ENCODE data around the gene FERMT2. TPM values are rescaled to one million over a fixed set of nuclear protein-coding genes. Genes with fewer than 3 reads are reported as not detected.
A peak's percentile ranks its signal among the peaks of the same experiment; 100 is the strongest.

The FERMT2 gene
- total RNA-seq, 1 donor from 2014 or later: 98.6 TPM

DNA sequence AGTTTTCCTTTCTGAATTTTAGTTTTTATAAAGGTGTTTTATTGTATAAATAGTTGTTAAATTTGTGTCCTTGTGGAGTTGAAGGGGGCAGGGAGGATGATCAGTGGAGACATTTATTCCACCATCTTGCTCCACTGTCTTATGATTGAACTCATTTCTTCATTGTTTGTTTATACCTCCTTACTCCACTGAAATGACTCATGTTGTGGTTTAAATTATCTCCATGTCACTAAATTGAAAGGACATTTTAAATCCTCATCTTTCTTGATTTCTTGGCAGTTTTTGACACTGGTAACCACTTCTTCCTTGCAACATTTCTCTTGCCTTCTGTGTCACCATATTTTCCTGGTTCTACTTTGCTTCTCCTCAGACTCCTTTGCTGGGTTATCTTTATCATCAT is 23.6 kb upstream of the FERMT2 start:
- H3K9me3 ChIP-seq (ENCODE audit: control insufficient read depth in 3 of 3, low read length in 3 of 3): no peaks in the 10 kb centered on the region
- no peak overlapping the region for H3K9ac ChIP-seq (ENCODE audit: low read depth in 1 of 3, low read length in 3 of 3)
- no peaks in the 10 kb centered on the region for H3K36me3 ChIP-seq (ENCODE audit: control insufficient read depth in 3 of 3, insufficient read depth in 3 of 3, low read length in 3 of 3)
- no peaks in the 10 kb centered on the region for H3K4me1 ChIP-seq (ENCODE audit: control insufficient read depth in 3 of 3, insufficient read depth in 3 of 3, low read length in 3 of 3)
- no peak overlapping the region for H3K27ac ChIP-seq (ENCODE audit: low read depth, low read length)
- H3K4me3 ChIP-seq (ENCODE audit: low read length in 3 of 3): no peak overlapping the region
- H3K27me3 ChIP-seq (ENCODE audit: control insufficient read depth in 3 of 3, insufficient read depth in 3 of 3, low read length in 3 of 3): no peaks in the 10 kb centered on the region

DNA sequence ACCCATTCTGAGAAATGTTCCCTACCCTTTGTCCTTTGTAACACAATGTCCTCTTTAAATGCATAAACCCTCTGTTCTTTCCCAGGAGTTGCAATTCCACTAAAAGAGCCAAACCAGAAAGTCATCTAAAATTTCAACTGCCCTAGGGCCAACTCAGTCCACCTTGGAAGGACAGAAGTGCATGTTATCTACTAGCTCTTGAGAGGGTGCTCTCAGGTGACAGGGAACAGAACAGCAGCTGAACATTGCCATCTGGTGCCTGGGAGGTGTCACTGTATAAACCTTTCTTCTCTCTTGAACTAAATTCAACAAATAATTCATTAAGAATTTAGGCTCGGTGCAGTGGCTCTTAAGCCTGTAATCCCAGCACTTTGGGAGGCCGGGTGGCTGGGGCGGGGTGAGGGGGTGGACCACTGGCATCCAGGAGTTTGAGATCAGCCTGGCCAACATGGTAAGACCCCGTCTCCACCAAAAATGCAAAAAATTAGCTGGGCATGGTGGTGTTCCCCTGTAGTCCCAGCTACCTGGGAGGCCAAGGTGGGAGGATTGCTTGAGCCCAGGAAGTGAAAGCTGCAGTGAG is 10.3 kb upstream of the FERMT2 start:
- no peaks in the 10 kb centered on the region for H3K27me3 ChIP-seq (ENCODE audit: control insufficient read depth in 3 of 3, insufficient read depth in 3 of 3, low read length in 3 of 3)
- no peak overlapping the region for H3K4me3 ChIP-seq (ENCODE audit: low read length in 3 of 3)
- no peaks in the 10 kb centered on the region for H3K9me3 ChIP-seq (ENCODE audit: control insufficient read depth in 3 of 3, low read length in 3 of 3)
- H3K4me1 ChIP-seq (ENCODE audit: control insufficient read depth in 3 of 3, insufficient read depth in 3 of 3, low read length in 3 of 3): peaks cover 3 to 6% (median 5%) of the 10 kb centered on the region in 3 donors
- no peak overlapping the region for H3K9ac ChIP-seq (ENCODE audit: low read depth in 1 of 3, low read length in 3 of 3)
- H3K36me3 ChIP-seq (ENCODE audit: control insufficient read depth in 3 of 3, insufficient read depth in 3 of 3, low read length in 3 of 3): no peaks in the 10 kb centered on the region
- no peak overlapping the region for H3K27ac ChIP-seq (ENCODE audit: low read depth, low read length)

DNA sequence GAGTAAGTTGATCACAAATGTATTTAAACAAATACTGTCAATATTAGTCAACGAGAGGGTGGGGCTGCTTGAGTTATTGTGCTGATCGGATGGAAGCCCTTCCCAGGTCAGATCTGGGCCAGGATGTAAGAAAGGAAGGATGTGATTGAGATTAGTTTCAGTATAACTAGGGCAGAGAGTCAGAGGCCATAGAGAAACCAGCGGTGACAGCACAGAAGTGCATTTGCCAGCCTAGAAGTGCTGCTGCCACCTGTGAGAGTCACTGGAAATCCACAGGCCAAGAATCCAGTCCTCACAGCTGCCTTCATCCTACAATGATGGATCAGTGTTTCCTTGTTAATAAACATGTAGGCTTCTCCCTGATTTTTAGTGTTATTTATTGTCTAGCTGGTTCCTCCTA is 9.8 kb upstream of the FERMT2 start:
- H3K4me3 ChIP-seq (ENCODE audit: low read length in 3 of 3): no peak overlapping the region

DNA sequence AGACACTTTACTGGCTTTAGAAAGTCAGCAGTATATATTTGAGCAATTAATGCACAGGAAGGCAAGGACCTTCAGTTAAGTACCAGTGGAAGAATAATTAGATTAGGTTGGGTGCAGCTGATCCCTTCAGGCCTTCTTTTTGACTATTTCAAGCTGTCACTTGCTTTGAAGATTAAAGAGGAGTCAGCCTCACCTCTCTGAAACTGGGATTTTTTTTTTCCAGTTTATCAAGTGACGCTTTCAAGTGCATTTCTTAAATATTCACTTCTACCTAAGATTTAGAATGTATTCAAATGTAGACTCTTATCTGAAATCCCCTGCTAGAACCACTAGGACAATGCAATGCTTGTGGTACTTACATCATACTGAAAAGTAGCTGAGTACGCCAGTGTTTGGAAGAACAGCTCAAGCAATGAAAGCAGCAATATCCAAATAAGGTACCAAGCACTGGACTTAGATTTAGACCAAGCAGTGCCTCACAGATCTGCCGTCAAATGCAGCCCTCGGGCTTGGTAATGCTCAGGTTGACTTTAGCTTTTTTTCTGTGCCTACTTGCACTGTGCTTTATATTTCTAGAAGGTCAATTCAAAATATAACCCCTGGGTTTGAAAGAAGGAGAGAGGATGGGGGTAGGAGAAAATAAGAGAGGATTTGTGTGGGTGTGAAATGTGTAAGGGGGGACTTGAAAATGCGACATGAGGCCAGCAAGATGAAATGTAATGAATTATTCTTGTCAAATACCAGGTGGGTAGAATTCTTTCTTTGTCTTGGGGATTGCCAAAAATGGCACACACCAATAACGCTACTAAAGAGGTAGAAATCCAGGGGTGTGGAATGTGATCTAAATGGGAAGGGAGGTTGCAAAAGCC is 3.7 kb upstream of the FERMT2 start:
- no peak overlapping the region for H3K4me3 ChIP-seq (ENCODE audit: low read length in 3 of 3)
- no peaks in the 10 kb centered on the region for H3K9me3 ChIP-seq (ENCODE audit: control insufficient read depth in 3 of 3, low read length in 3 of 3)
- peaks cover 3 to 11% (median 6%) of the 10 kb centered on the region in 3 donors for H3K4me1 ChIP-seq (ENCODE audit: control insufficient read depth in 3 of 3, insufficient read depth in 3 of 3, low read length in 3 of 3)
- H3K27ac ChIP-seq (ENCODE audit: low read depth, low read length): no peak overlapping the region
- H3K27me3 ChIP-seq (ENCODE audit: control insufficient read depth in 3 of 3, insufficient read depth in 3 of 3, low read length in 3 of 3): no peaks in the 10 kb centered on the region
- no peak overlapping the region for H3K9ac ChIP-seq (ENCODE audit: low read depth in 1 of 3, low read length in 3 of 3)
- no peaks in the 10 kb centered on the region for H3K36me3 ChIP-seq (ENCODE audit: control insufficient read depth in 3 of 3, insufficient read depth in 3 of 3, low read length in 3 of 3)

More for the DNA sequence above, 9.8 kb upstream of the FERMT2 start:
- Histone ChIP-seq H3K27me3 (ENCODE audit: control insufficient read depth in 3 of 3, insufficient read depth in 3 of 3, low read length in 3 of 3) (no peaks in the 10 kb centered on the region), H3K9me3 (ENCODE audit: control insufficient read depth in 3 of 3, low read length in 3 of 3) (no peaks in the 10 kb centered on the region), H3K27ac (ENCODE audit: low read depth, low read length) (peak overlapping the region; percentile 8), H3K4me1 (ENCODE audit: control insufficient read depth in 3 of 3, insufficient read depth in 3 of 3, low read length in 3 of 3) (peaks cover 3 to 6% (median 5%) of the 10 kb centered on the region in 3 donors), H3K9ac (ENCODE audit: low read depth in 1 of 3, low read length in 3 of 3) (no peak overlapping the region), H3K36me3 (ENCODE audit: control insufficient read depth in 3 of 3, insufficient read depth in 3 of 3, low read length in 3 of 3) (no peaks in the 10 kb centered on the region)

DNA sequence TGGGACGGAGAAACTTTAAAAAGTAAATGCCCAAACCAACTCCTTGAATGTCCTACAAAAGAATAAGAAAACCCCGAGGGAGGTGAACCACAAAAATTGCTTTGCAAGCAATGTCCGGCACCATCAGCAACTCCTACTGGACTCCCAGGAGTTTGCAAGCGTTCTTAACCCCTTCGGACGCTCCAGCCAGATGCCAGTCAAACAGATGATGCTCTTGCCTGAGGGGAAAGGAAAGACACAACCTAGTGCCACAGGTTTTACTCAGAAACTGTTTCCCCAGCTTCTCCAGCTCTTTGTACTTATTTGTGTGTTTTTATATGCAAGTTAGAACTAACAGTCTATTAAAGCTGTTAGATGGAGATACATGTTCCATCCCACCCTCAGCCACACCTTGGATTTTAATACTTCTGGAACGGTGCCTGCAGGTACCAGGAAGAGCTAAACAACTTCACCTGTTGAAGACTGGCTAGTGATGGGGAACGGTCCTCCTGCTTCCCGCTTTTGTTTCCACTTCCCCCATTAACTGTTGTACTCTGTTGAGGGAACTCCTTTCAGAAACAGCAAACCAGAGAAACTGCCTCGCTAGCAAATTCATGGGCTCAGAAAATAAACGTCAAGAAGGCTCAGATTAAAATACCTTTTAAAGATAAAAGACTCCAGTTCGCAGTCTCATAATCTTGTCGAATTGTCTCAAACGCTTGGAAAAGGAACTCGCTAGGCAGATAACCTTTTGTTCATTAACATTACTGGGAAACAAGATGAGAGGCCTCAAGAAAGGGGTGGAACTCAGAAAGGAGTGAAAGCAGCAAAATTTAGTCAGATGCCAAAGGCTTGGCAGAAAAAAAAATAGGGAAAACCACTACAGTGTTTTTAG is 1.1 kb upstream of the FERMT2 start:
- peak overlapping the region; percentile 79 to 96 (median 95) for H3K9ac ChIP-seq (ENCODE audit: low read depth in 1 of 3, low read length in 3 of 3)
- no peaks in the 10 kb centered on the region for H3K27me3 ChIP-seq (ENCODE audit: control insufficient read depth in 3 of 3, insufficient read depth in 3 of 3, low read length in 3 of 3)
- H3K4me3 ChIP-seq (ENCODE audit: low read length in 3 of 3): peak overlapping the region; percentile 75 to 82 (median 78)
- H3K36me3 ChIP-seq (ENCODE audit: control insufficient read depth in 3 of 3, insufficient read depth in 3 of 3, low read length in 3 of 3): no peaks in the 10 kb centered on the region
- H3K9me3 ChIP-seq (ENCODE audit: control insufficient read depth in 3 of 3, low read length in 3 of 3): no peaks in the 10 kb centered on the region
- peaks cover 12 to 27% (median 17%) of the 10 kb centered on the region in 3 donors for H3K4me1 ChIP-seq (ENCODE audit: control insufficient read depth in 3 of 3, insufficient read depth in 3 of 3, low read length in 3 of 3)
- peak overlapping the region; percentile 98 for H3K27ac ChIP-seq (ENCODE audit: low read depth, low read length)

DNA sequence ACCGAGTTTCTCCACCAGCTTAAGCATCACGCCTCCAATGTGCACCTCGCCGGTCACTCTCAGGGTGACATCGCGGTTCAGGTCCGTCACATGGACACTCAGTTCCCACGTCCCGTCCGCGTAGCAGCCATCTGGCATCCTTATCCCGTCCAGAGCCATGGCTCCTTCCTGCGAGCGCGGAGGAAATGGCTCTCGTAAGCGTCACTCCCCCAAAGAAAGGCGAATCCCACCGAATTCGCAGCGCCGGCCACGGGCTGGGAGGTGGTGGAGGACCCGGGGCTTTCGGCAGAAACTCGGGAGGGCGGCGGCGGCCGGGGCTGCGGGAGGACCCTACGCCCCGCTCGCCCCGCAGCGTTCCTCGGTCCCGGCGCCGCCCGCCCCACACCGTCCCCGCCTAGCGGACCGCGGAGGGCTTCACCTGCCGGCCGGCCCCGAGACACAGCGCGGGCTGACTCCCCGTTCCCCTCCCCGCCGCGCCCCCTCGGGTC is 396 bp downstream of the FERMT2 start:
- H3K36me3 ChIP-seq (ENCODE audit: control insufficient read depth in 3 of 3, insufficient read depth in 3 of 3, low read length in 3 of 3): no peaks in the 10 kb centered on the region
- peaks cover 12 to 27% (median 17%) of the 10 kb centered on the region in 3 donors for H3K4me1 ChIP-seq (ENCODE audit: control insufficient read depth in 3 of 3, insufficient read depth in 3 of 3, low read length in 3 of 3)
- H3K9ac ChIP-seq (ENCODE audit: low read depth in 1 of 3, low read length in 3 of 3): peak overlapping the region; percentile 90 to 93 (median 93)
- peak overlapping the region; percentile 95 to 96 (median 96) for H3K4me3 ChIP-seq (ENCODE audit: low read length in 3 of 3)
- no peaks in the 10 kb centered on the region for H3K9me3 ChIP-seq (ENCODE audit: control insufficient read depth in 3 of 3, low read length in 3 of 3)
- peak overlapping the region; percentile 98 for H3K27ac ChIP-seq (ENCODE audit: low read depth, low read length)
- no peaks in the 10 kb centered on the region for H3K27me3 ChIP-seq (ENCODE audit: control insufficient read depth in 3 of 3, insufficient read depth in 3 of 3, low read length in 3 of 3)

DNA sequence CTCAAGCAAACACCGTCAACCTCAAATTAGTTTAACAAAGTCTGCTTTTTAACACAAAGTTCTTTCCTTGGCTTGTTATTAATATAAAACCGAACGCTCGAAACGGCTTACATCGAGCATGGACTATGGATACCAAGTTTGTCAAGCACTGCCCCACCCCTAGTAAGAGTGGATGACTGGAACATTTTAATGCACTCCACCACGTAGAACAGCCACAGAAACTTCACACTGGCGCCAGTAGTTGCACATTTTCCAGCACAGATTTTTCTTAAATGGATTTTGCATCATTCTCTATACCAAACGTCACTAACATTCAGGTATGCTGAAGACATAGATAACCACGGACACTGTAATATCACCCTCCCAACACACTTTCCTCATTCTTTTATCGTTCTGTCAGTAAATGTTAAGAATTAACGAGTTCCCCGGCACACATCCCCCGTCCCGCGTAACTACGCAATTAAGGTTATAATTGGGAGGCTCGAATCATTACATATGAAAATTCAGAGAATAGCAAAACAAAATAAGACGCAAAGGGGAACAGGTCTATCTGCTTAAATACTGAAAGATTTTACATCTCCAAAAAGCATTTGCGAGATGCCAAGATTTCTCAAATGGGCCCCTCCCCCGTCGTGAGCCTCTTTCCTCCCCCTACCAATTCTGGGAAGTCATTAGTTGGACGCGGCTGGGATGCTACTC is 990 bp downstream of the FERMT2 start:
- Histone ChIP-seq H3K36me3 (ENCODE audit: control insufficient read depth in 3 of 3, insufficient read depth in 3 of 3, low read length in 3 of 3) (no peaks in the 10 kb centered on the region), H3K9ac (ENCODE audit: low read depth in 1 of 3, low read length in 3 of 3) (peak overlapping the region; percentile 90 to 93 (median 93)), H3K4me1 (ENCODE audit: control insufficient read depth in 3 of 3, insufficient read depth in 3 of 3, low read length in 3 of 3) (peaks cover 12 to 29% (median 17%) of the 10 kb centered on the region in 3 donors), H3K9me3 (ENCODE audit: control insufficient read depth in 3 of 3, low read length in 3 of 3) (no peaks in the 10 kb centered on the region), H3K27ac (ENCODE audit: low read depth, low read length) (peak overlapping the region; percentile 98), H3K27me3 (ENCODE audit: control insufficient read depth in 3 of 3, insufficient read depth in 3 of 3, low read length in 3 of 3) (no peaks in the 10 kb centered on the region), H3K4me3 (ENCODE audit: low read length in 3 of 3) (peak overlapping the region; percentile 95 to 96 (median 96))

DNA sequence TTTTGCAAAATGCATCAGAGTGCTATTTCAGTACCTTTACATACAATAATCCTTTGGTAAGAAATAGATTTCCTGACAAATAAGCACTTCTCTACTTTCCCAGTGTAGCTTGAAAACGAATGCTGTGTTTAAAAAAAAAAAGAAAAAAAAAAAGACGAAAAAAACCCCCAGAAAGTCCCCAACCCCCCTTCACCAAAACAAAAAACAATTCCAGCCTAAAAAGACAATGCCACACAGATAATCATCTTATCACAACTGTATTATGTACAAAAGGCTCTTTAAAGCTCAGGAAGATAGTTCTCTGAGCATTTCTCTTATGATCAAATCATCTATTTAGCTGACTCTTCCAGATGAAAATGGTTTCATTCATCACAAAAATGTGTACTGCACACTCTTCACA is 1.6 kb downstream of the FERMT2 start:
- Histone ChIP-seq H3K27ac (ENCODE audit: low read depth, low read length) (peak overlapping the region; percentile 98), H3K4me1 (ENCODE audit: control insufficient read depth in 3 of 3, insufficient read depth in 3 of 3, low read length in 3 of 3) (peaks cover 12 to 35% (median 19%) of the 10 kb centered on the region in 3 donors), H3K36me3 (ENCODE audit: control insufficient read depth in 3 of 3, insufficient read depth in 3 of 3, low read length in 3 of 3) (no peaks in the 10 kb centered on the region), H3K27me3 (ENCODE audit: control insufficient read depth in 3 of 3, insufficient read depth in 3 of 3, low read length in 3 of 3) (no peaks in the 10 kb centered on the region), H3K9ac (ENCODE audit: low read depth in 1 of 3, low read length in 3 of 3) (peak overlapping the region; percentile 90 to 93 (median 93)), H3K4me3 (ENCODE audit: low read length in 3 of 3) (peak overlapping the region; percentile 95 to 96 (median 96)), H3K9me3 (ENCODE audit: control insufficient read depth in 3 of 3, low read length in 3 of 3) (no peaks in the 10 kb centered on the region)

DNA sequence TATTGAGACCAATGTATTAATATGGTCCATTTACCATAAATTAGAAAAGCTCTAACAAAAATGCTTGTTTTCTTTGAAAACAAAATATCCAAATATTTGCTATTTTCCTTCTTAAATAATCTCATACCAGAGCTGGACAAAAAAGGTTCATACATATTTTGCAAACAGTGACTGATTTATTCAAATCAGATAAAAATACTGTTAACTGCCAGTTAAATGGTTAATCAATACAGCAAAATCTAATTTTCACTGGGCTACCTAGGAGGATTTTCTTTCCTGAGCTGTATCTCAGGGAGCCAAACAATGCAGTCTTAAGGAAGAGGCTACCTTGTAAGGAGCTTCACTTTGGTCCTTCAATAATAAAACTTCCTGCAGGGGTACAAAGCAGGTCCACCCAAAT is 2.0 kb downstream of the FERMT2 start:
- Histone ChIP-seq H3K9ac (ENCODE audit: low read depth in 1 of 3, low read length in 3 of 3) (no peak overlapping the region), H3K9me3 (ENCODE audit: control insufficient read depth in 3 of 3, low read length in 3 of 3) (no peaks in the 10 kb centered on the region), H3K27ac (ENCODE audit: low read depth, low read length) (peak overlapping the region; percentile 98), H3K4me3 (ENCODE audit: low read length in 3 of 3) (peak overlapping the region in 1 of 3 donors; percentile 96), H3K36me3 (ENCODE audit: control insufficient read depth in 3 of 3, insufficient read depth in 3 of 3, low read length in 3 of 3) (no peaks in the 10 kb centered on the region), H3K27me3 (ENCODE audit: control insufficient read depth in 3 of 3, insufficient read depth in 3 of 3, low read length in 3 of 3) (no peaks in the 10 kb centered on the region), H3K4me1 (ENCODE audit: control insufficient read depth in 3 of 3, insufficient read depth in 3 of 3, low read length in 3 of 3) (peaks cover 12 to 38% (median 20%) of the 10 kb centered on the region in 3 donors)

Measured in skeletal muscle tissue (tissue), 4 donors.